ENCODE data around the gene SCN4A. TPM values are rescaled to one million over a fixed set of nuclear protein-coding genes. Genes with fewer than 3 reads are reported as not detected.

Gene SCN4A
- total and polyA plus RNA-seq, 2 of the 13 experiments (the other 11 are each of a cell fraction or from before 2014, with no cell fraction given): 0.02 to 0.03 TPM

DNA sequence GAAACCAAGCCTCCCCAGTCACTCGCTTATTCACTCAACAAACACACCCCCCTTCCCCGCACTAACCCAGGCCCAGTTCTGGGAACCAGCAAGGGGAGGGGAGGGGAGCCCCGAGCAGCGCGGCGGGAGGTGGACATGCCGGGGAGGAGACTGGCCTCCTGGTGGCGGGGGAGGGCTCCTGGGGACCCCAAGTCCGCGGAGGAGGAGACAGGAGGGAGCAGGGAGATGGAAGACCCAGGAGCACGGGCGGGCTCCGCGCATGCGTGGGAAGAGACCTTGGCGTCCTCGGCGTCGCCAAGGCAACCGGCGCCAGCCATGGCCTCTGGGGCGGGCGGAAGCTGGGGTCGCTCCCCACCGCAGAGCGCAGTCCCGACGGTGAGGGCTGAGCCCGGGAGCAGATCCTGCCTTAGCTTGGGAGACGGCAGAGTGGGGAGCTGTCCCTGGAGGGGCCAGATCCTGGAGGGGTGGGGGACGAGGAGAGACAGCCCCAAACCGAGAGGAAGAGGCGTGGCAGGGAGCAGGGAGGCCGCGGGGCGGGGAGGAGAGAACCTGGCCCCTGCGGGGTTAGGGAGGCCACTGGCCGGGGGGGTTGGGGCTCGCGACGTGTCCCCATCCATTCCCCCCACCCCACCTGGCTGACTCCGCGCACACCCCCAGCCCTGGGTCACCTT lies 25.5 kb upstream of the SCN4A start, which contains the start of gene PRR29 (continued):
- TF ChIP-seq, protein P1, sequence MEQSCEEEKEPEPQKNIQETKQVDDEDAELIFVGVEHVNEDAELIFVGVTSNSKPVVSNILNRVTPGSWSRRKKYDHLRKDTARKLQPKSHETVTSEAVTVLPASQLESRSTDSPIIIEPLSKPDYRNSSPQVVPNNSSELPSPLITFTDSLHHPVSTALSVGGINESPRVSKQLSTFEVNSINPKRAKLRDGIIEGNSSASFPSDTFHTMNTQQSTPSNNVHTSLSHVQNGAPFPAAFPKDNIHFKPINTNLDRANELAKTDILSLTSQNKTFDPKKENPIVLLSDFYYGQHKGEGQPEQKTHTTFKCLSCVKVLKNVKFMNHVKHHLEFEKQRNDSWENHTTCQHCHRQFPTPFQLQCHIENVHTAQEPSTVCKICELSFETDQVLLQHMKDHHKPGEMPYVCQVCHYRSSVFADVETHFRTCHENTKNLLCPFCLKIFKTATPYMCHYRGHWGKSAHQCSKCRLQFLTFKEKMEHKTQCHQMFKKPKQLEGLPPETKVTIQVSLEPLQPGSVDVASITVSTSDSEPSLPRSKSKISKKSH (CRISPR knock-in tag; IDR thresholded peaks at IDR 0.05; ENCODE audit: borderline replicate concordance): peak; percentile 64; the same call in 1 of the 2 replicates
- TF ChIP-seq, protein P2, sequence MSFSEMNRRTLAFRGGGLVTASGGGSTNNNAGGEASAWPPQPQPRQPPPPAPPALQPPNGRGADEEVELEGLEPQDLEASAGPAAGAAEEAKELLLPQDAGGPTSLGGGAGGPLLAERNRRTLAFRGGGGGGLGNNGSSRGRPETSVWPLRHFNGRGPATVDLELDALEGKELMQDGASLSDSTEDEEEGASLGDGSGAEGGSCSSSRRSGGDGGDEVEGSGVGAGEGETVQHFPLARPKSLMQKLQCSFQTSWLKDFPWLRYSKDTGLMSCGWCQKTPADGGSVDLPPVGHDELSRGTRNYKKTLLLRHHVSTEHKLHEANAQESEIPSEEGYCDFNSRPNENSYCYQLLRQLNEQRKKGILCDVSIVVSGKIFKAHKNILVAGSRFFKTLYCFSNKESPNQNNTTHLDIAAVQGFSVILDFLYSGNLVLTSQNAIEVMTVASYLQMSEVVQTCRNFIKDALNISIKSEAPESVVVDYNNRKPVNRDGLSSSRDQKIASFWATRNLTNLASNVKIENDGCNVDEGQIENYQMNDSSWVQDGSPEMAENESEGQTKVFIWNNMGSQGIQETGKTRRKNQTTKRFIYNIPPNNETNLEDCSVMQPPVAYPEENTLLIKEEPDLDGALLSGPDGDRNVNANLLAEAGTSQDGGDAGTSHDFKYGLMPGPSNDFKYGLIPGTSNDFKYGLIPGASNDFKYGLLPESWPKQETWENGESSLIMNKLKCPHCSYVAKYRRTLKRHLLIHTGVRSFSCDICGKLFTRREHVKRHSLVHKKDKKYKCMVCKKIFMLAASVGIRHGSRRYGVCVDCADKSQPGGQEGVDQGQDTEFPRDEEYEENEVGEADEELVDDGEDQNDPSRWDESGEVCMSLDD (CRISPR knock-in tag; IDR thresholded peaks at IDR 0.05; ENCODE audit: borderline replicate concordance): no peak
- TF ChIP-seq AHDC1 (CRISPR knock-in tag; IDR thresholded peaks at IDR 0.05; ENCODE audit: borderline replicate concordance) (no peak), EP300 (IDR thresholded peaks at IDR 0.05; ENCODE audit: low read depth in 2 of 2, low read length in 2 of 2) (no peak), EP300 (CRISPR knock-in tag; IDR thresholded peaks at IDR 0.05; ENCODE audit: borderline replicate concordance) (0 out of 2 replicates have a peak, but pooled peaks have one; percentile 33), KMT2A (CRISPR knock-in tag; IDR thresholded peaks at IDR 0.05) (no peak), ZNF563 (CRISPR knock-in tag; IDR thresholded peaks at IDR 0.05) (0 out of 2 replicates have a peak, but pooled peaks have one; percentile 49), WIZ (CRISPR knock-in tag; IDR thresholded peaks at IDR 0.05) (no peak), DMTF1 (CRISPR knock-in tag; IDR thresholded peaks at IDR 0.05) (no peak), ONECUT2 (CRISPR knock-in tag; IDR thresholded peaks at IDR 0.05) (no peak), ZNF577 (CRISPR knock-in tag; IDR thresholded peaks at IDR 0.05; ENCODE audit: borderline replicate concordance, low read depth) (no peak), ZSCAN22 (CRISPR knock-in tag; IDR thresholded peaks at IDR 0.05) (no peak), FUBP1 (CRISPR knock-in tag; IDR thresholded peaks at IDR 0.05; ENCODE audit: borderline replicate concordance) (no peak), RELA (CRISPR knock-in tag; IDR thresholded peaks at IDR 0.05) (no peak)

Data from HepG2 (cell line).